ENCODE results near the gene CPT1A. TPM values are rescaled to one million over a fixed set of nuclear protein-coding genes. Genes with fewer than 3 reads are reported as not detected.
A peak's percentile ranks its signal among the peaks of the same experiment; 100 is the strongest.

CPT1A gene
- total and polyA plus RNA-seq, 9 donors = 25.3 to 87.1 (median 44.3) TPM

GRCh38 chr11:68842427-68843051, 823 bp upstream of the CPT1A start:
- peak in 1 of 5 donors; percentile 45 for DNase-seq
- intact Hi-C loops (cut with DNase I) = loop anchor here in 1 of 4 donors (10.0 kb wide), 1 partner anchor 172 kb away; the partner anchor contains the start of gene MRGPRF
- WGBS, 3 donors = 13 to 21% (median 19%) methylated on average over 25 of the region's 25 CpGs
- no peaks in the 10 kb centered on the region for H3K27me3 ChIP-seq
- H3K9me3 ChIP-seq = no peaks in the 10 kb centered on the region
- peak overlapping the region in 1 of 2 donors; percentile 45 for H3K27ac ChIP-seq
- H3K36me3 ChIP-seq = no peaks in the 10 kb centered on the region
- TF ChIP-seq POLR2A (IDR thresholded peaks at IDR 0.05) (no peak), CTCF (IDR thresholded peaks at IDR 0.05) (no peak), EP300 (IDR thresholded peaks at IDR 0.05) (no peak)
- peaks cover 15% of the 10 kb centered on the region for H3K4me1 ChIP-seq (ENCODE audit: insufficient read depth)
- peak overlapping the region; percentile 66 for H3K4me3 ChIP-seq

- peak; percentile 56 to 80 (median 70) for DNase-seq
Measured at GRCh38 chr11:68840661-68841653, 759 bp downstream of the CPT1A start.

GRCh38 chr11:68839911-68840641, 1.6 kb downstream of the CPT1A start:
- no peaks in the 10 kb centered on the region for H3K27me3 ChIP-seq
- no peak for TF ChIP-seq EP300 (IDR thresholded peaks at IDR 0.05)
- TF ChIP-seq CTCF (IDR thresholded peaks at IDR 0.05) = no peak
- no peak for TF ChIP-seq POLR2A (IDR thresholded peaks at IDR 0.05)
- intact Hi-C loops (cut with DNase I) = loop anchor here in 1 of 4 donors (10.0 kb wide), 1 partner anchor 175 kb away; the partner anchor contains the start of gene MRGPRF
- H3K36me3 ChIP-seq = no peaks in the 10 kb centered on the region
- peak overlapping the region; percentile 81 to 89 for H3K27ac ChIP-seq
- H3K4me1 ChIP-seq (ENCODE audit: insufficient read depth) = peaks cover 19% of the 10 kb centered on the region
- H3K9me3 ChIP-seq = no peaks in the 10 kb centered on the region
- 2 to 4% (median 3%) methylated on average over 19 of the region's 19 CpGs for WGBS, 3 donors
- no peak for DNase-seq
- peak overlapping the region; percentile 66 for H3K4me3 ChIP-seq

More at GRCh38 chr11:68840661-68841653, 759 bp downstream of the CPT1A start:
- H3K27ac ChIP-seq = peak overlapping the region; percentile 81 to 89
- WGBS, 3 donors = 0 to 1% (median 0%) methylated on average over 66 to 90 of the region's 90 CpGs
- TF ChIP-seq POLR2A (IDR thresholded peaks at IDR 0.05) (no peak), CTCF (IDR thresholded peaks at IDR 0.05) (no peak), EP300 (IDR thresholded peaks at IDR 0.05) (no peak)
- no peaks in the 10 kb centered on the region for H3K36me3 ChIP-seq
- H3K9me3 ChIP-seq = no peaks in the 10 kb centered on the region
- intact Hi-C loops (cut with DNase I) = loop anchor here in 1 of 4 donors (10.0 kb wide), 1 partner anchor 174 kb away; the partner anchor contains the start of gene MRGPRF
- no peaks in the 10 kb centered on the region for H3K27me3 ChIP-seq
- peak overlapping the region; percentile 66 for H3K4me3 ChIP-seq
- H3K4me1 ChIP-seq (ENCODE audit: insufficient read depth) = peaks cover 19% of the 10 kb centered on the region

Measured in ovary (tissue), 9 donors.